Thyroid gland (tissue), 4 donors: ENCODE measurements around the gene NECAB3. TPM values are rescaled to one million over a fixed set of nuclear protein-coding genes. Genes with fewer than 3 reads are reported as not detected.

Experiments used
- DNase-seq, 2 donors: peaks; one replicate each; pipeline ENCODE4 v3.0.0-alpha.2; 2019
- H3K27ac ChIP-seq, 3 donors: fragments of 200-600 bp; sonication (generic); 1 replicate in 2 of 3; 2 replicates in 1 of 3; pipeline ENCODE4 v1.5.1; 2016 to 2019; ENCODE audit warnings: mild to moderate bottlenecking in 1 of 3, moderate library complexity in 1 of 3
- H3K27me3 ChIP-seq: fragments of 200-600 bp; sonication (generic); one replicate; pipeline ENCODE4 v1.5.1; 2019
- H3K36me3 ChIP-seq, 2 donors: fragments of 200-600 bp; sonication (generic); one replicate each; pipeline ENCODE4 v1.5.1; 2016 to 2019
- H3K4me1 ChIP-seq, 2 donors: fragments of 200-600 bp; sonication (generic); one replicate each; pipeline ENCODE4 v1.5.1; 2017 to 2019
- H3K4me3 ChIP-seq, 3 donors: fragments of 200-600 bp; sonication (generic); replicated peaks in 1 of 3; 1 replicate in 2 of 3; 2 replicates in 1 of 3; pipeline ENCODE4 v1.5.1; 2016; ENCODE audit warnings: mild to moderate bottlenecking in 1 of 3
- H3K9me3 ChIP-seq: fragments of 200-600 bp; sonication (generic); one replicate; pipeline ENCODE4 v1.5.1; 2017
- POLR2A ChIP-seq, 2 donors: fragments of 450-650 bp; IDR thresholded peaks; one replicate each; pipeline ENCODE4 v1.6.1; 2017; ENCODE audit warnings: antibody characterized with exemption in 2 of 2, mild to moderate bottlenecking in 2 of 2, moderate library complexity in 1 of 2
- WGBS, 2 donors: methylation state at CpG; one replicate each; pipeline ENCODE4 v1.1.5; 2017; 5-methylcytosine and 5-hydroxymethylcytosine counted together
- intact Hi-C: fragments of 100-400 bp; cut with DNase I; formaldehyde crosslinking; loops from one replicate; pipeline ENCODE4 v1.15.1; 2023
- total RNA-seq, 4 donors: library from RNA; depleted of rRNA; stranded (reverse); fragments of >200 nt; gene quantifications; one replicate each; pipeline ENCODE4 v1.2.3, GENCODE V29; 2016
- TF ChIP-seq, protein P1 (sequence below), 6 experiments: fragments of 200-600 bp in 3 of 6; fragments of 450-650 bp in 3 of 6; sonication (generic) in 3 of 6; IDR thresholded peaks; one replicate each; pipeline ENCODE4 v1.5.1; 2016 to 2019; ENCODE audit warnings: antibody characterized with exemption in 6 of 6, mild to moderate bottlenecking in 2 of 6, inconsistent platforms in 1 of 6, moderate library complexity in 1 of 6

The NECAB3 gene
- total RNA-seq, 4 donors from 2014 or later, result 65.2 to 99.8 (median 73.4) TPM

DNA sequence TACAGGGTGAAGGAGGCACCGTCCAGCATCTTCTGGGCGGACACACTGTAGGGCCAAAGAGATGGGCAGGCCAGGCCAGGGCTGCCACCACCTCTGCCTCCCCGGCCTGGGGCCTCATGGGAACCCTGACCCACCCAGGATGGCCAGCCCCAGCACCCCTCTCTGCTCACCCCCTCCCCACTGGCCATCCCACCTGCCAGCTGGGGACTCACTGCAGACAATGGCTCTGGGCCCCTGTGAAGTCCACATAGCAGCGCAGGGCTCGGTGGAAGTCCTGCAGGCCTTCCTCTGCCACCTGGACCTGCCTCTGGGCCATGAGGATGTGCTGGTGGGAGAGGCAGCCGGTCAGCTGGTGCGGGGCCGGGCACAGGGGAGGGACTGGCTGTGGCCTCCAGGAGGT is 15.7 kb downstream of the NECAB3 start:
- no peak for DNase-seq
- H3K36me3 ChIP-seq, result peaks cover 12 to 17% of the 10 kb centered on the region in 2 donors
- intact Hi-C loops, result no loop called here
- TF ChIP-seq, protein P1, sequence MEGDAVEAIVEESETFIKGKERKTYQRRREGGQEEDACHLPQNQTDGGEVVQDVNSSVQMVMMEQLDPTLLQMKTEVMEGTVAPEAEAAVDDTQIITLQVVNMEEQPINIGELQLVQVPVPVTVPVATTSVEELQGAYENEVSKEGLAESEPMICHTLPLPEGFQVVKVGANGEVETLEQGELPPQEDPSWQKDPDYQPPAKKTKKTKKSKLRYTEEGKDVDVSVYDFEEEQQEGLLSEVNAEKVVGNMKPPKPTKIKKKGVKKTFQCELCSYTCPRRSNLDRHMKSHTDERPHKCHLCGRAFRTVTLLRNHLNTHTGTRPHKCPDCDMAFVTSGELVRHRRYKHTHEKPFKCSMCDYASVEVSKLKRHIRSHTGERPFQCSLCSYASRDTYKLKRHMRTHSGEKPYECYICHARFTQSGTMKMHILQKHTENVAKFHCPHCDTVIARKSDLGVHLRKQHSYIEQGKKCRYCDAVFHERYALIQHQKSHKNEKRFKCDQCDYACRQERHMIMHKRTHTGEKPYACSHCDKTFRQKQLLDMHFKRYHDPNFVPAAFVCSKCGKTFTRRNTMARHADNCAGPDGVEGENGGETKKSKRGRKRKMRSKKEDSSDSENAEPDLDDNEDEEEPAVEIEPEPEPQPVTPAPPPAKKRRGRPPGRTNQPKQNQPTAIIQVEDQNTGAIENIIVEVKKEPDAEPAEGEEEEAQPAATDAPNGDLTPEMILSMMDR (IDR thresholded peaks at IDR 0.05), result no peak
- TF ChIP-seq POLR2A (IDR thresholded peaks at IDR 0.05), result no peak
- 95 to 100% methylated on average over 4 to 8 of the region's 8 CpGs for WGBS, 2 donors
- H3K4me3 ChIP-seq, result no peak overlapping the region
- H3K27me3 ChIP-seq, result no peaks in the 10 kb centered on the region
- H3K27ac ChIP-seq, result no peak overlapping the region
- peaks cover 6 to 9% of the 10 kb centered on the region in 2 donors for H3K4me1 ChIP-seq
- no peaks in the 10 kb centered on the region for H3K9me3 ChIP-seq

DNA sequence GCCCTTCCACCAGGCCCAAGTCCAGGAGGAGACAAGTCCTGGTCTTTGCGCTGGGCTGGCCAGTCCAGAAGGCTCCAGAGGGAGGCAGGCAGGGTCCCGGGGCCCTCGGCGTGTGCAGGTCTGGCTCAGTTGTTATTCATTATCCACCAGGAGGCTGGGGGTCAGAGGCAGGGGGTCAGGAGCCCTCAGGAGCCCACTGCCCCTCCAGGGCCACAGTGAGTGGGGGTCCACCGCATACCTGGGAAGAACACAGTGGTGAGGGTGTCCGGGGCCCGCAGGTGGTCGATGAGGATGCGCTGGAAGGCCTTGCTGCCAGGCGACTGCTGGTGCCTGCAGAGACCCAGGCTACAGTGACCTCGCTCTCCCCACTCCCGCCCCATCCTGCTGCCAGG is 16.5 kb downstream of the NECAB3 start:
- no peak overlapping the region for H3K27ac ChIP-seq
- TF ChIP-seq, protein P1 (IDR thresholded peaks at IDR 0.05), result no peak
- TF ChIP-seq POLR2A (IDR thresholded peaks at IDR 0.05), result peak in 1 of 2 donors; percentile 13
- WGBS, 2 donors, result 96 to 100% methylated on average over 5 to 8 of the region's 12 CpGs

DNA sequence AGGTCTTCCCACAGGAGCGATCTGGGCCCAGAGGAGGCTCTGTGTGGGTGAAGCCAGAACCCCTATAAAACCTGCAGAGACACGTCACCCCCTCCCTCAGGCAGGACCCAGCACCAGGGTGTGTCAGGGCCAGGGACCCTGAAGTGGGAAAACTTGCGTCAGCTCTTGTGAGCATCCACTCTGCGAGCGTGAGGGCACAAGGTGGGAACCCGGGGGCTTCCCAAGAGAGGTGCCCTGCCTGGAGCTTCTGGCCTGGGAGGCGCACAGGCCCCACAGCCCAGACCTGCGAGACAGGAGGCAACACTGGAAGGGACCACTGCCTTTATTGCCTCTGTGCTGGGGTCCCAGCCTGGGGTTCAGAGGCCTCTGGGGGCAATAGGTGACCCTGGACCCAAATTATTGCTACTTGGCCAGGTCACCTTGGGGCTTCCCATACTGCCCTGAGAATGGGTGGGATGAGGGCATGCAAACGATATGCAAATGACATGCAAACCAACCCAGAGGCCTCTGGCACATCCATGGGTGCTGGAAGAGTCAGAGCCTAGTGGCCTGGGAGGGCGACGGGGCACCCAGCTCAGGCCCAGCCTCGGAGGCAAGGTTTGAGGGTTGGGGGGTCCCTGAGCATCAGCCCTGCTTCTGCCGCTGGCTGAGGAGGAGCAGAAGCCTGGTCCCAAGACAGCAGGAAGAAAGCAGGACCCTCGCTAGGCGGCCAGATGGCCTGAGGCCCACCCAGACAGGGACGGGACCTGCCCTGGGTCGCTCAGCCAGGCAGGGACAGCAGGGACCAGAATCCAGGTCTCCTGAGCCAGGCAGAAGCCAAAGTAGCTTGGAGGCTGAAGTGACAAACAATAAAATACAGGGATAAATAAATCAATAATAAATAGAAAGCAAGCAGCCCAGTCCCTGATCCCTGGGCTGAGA is 17.2 kb downstream of the NECAB3 start:
- Histone ChIP-seq H3K9me3 (no peaks in the 10 kb centered on the region), H3K4me1 (peaks cover 3 to 8% of the 10 kb centered on the region in 2 donors), H3K27me3 (no peaks in the 10 kb centered on the region), H3K27ac (no peak overlapping the region), H3K36me3 (peaks cover 12 to 17% of the 10 kb centered on the region in 2 donors), H3K4me3 (no peak overlapping the region)
- 96% methylated on average over 12 to 15 of the region's 17 CpGs for WGBS, 2 donors
- intact Hi-C loops, result no loop called here
- TF ChIP-seq, protein P1 (IDR thresholded peaks at IDR 0.05), result no peak
- TF ChIP-seq POLR2A (IDR thresholded peaks at IDR 0.05), result no peak
- DNase-seq, result no peak

More for the DNA sequence above, 16.5 kb downstream of the NECAB3 start:
- no peak for DNase-seq
- intact Hi-C loops, result no loop called here
- Histone ChIP-seq H3K27me3 (no peaks in the 10 kb centered on the region), H3K36me3 (peaks cover 12 to 17% of the 10 kb centered on the region in 2 donors), H3K9me3 (no peaks in the 10 kb centered on the region), H3K4me3 (no peak overlapping the region), H3K4me1 (peaks cover 3 to 9% of the 10 kb centered on the region in 2 donors)

DNA sequence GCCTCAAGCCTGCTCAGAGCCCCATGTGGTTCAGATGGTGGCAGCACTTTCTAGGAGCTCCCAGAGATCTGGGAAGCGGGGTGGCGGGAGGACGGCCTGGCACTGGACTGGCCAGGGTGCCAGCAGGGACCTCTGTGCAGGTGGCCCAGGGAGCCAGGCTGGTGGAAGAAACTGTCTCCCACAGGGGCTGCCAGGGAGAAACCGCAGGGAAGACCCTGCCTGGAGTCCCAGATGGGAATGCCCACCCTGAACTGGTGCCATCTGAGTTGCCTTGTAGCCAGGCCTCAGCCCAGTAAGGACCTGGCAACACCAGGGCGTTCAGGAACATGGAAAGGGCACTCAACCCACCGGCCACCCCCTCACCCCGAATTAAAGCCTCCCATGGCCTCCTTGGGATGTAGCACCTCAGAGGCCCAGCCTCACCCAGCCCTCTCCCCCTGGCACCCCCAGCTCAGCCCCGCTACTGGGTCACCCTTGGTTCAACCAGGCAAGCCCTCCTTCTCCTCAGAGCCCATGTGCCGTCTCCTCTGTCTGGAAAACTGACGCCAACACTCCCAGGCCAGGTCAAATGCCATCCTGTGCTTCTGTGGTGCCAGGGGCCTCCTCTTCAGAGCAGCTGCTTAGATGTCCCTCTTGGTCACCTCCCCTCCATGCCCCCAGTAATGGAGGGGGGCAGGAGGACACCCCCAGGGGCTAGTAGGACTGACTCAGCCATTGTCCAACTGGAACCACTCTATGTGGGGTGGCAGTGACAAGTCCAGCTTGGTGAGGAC is 18.0 kb downstream of the NECAB3 start:
- TF ChIP-seq POLR2A (IDR thresholded peaks at IDR 0.05), result no peak
- TF ChIP-seq, protein P1 (IDR thresholded peaks at IDR 0.05), result no peak
- Histone ChIP-seq H3K36me3 (peaks cover 12 to 17% of the 10 kb centered on the region in 2 donors), H3K9me3 (no peaks in the 10 kb centered on the region), H3K4me1 (peaks cover 3 to 8% of the 10 kb centered on the region in 2 donors), H3K27ac (no peak overlapping the region), H3K4me3 (no peak overlapping the region), H3K27me3 (no peaks in the 10 kb centered on the region)
- WGBS, 2 donors, result 89 to 97% methylated on average over 3 to 6 of the region's 10 CpGs
- intact Hi-C loops, result no loop called here
- no peak for DNase-seq
